ENCODE results near the gene MYMX.

Gene MYMX

DNA sequence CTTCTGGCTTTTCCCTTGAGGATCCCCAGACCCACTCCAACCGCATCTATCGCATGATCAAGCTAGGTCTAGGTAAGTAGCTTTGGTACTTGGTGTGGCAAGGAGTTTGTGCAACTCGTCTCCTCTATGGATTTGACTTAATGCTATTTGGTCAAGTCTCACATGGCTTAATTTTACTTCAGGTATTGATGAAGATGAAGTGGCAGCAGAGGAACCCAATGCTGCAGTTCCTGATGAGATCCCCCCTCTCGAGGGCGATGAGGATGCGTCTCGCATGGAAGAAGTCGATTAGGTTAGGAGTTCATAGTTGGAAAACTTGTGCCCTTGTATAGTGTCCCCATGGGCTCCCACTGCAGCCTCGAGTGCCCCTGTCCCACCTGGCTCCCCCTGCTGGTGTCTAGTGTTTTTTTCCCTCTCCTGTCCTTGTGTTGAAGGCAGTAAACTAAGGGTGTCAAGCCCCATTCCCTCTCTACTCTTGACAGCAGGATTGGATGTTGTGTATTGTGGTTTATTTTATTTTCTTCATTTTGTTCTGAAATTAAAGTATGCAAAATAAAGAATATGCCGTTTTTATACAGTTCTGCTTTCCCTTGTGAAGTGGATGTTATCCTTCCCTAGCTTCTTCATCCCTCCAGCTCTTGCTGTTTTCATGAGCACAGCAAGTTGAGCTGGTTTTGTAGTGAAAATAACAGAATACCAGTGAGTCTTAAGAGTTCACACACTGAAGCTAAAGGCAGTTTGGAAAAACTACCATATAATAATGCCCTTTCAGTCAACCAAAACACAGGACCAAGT lies 36.8 kb downstream of the MYMX start:
- peak; percentile 60 for DNase-seq

- DNase-seq = no peak
Observed at GRCh38 chr6:44254191-44255104, 37.7 kb downstream of the MYMX start.

DNA sequence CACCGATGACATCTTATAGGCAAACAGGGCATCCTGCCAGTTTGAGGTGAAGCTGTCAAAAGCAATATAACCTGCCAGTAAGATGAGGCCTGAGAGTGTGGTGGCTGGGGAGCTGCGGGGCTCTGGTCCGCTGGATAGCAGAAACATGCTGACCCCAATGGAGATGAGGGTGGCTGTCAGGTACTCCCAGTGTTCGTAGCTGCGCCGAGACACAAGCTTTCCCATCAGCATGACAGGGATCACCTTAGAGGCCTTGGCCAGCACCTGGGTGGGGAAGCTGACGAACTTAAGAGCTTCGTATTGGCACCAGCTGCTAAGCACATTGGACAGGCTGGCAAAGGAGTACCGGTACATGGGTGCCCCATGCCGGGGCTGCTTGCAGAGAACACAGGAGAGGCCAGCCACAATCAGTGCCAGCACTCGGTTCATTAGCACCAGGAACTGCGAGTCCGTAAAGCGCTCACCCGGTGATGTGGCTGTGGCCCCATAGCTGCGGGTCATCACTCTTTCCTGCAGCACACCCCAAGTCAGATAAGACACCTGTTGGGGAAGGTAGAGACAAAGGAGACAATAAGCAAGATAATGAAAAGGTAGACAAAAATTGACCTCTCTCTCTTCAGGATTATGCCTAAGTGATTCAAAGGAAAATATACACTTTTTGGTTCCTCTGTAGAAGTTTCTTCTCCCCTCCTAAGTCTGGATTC lies 38.5 kb downstream of the MYMX start:
- no peak for DNase-seq

GRCh38 chr6:44255871-44256774 lies 39.4 kb downstream of the MYMX start:
- DNase-seq = no peak

DNA sequence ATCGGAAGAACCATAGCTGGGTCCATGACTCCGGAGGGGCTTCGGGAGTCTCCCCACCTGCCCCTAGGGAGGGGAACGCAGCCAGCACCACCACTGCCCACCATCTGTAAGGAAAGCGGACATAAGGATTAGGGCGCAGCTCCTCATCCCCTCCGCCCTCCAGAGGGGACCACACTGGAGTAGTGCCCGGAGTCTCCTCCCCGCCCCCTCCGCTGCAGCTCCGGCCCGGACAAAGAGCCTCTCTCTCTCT lies 40.0 kb downstream of the MYMX start:
- no peak for DNase-seq

DNA sequence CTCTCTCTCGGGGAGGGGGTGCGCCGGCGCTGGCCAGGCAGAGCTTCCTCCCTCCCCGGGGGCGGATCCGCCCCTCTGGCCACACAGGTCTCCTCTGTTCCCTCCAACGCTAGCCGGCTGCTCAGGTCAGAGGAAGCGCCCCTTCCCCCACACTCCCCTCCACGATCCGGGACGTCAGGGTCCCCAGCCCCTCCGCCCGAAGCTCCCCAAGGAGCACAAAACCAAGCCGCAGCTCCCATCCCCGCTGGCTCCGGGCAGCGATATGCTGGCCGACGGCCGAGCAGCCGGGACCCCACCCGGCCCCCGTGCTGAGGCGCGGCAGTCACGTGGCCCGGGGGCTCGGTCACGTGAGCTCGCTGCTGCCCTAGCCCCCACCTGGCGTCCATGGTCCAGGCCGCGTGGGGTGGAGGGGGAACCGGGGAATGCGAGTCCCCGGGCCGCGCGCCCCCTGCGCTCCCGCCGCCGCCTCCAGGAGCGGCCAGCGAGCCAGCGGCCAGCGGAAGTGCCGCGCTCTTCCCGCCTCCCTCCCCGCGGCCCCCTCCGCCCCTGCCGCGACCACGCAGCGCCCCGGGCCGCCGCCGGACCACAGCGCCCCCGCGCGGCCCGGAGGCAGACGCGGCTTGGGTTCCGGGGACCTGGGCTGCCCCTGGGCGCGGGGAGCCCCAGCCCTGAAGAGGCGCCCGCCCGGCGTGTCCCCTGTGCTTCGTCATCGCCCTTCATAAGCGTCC lies 40.5 kb downstream of the MYMX start, which contains the start of gene SLC35B2:
Gene SLC35B2, minus strand, starts transcription at position 504 of the 728 bp plus-strand sequence. Its CDS starts 118 bp downstream, at position 386.
- peak; percentile 57 for DNase-seq

DNA sequence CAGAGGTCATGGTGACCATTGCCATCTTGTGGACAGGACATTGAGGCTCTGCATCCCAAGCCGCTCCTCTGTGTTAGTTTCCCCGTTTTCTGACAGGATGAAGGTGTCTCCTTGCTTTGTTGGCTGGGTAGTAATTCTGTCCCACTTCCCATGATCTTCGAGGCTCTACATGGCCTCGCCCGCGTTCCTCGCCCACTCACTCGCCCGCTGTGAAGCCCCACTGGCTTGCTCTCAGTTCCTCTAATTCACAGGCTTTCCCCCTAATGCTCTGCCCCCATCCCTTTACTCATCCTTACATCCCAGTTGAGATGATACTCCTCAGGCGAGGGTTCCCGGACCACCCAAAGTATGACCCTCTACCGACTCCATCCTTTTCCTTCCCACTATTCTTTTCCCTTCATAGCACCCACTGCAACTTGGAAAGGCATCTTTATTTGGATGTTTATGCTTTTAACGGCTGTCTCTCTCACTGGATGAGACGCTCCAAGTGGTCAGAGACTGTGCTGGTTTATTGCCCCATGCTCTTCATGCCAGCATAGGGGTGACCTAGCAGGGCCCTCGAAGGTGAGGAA lies 41.1 kb downstream of the MYMX start:
- no peak for DNase-seq

DNA sequence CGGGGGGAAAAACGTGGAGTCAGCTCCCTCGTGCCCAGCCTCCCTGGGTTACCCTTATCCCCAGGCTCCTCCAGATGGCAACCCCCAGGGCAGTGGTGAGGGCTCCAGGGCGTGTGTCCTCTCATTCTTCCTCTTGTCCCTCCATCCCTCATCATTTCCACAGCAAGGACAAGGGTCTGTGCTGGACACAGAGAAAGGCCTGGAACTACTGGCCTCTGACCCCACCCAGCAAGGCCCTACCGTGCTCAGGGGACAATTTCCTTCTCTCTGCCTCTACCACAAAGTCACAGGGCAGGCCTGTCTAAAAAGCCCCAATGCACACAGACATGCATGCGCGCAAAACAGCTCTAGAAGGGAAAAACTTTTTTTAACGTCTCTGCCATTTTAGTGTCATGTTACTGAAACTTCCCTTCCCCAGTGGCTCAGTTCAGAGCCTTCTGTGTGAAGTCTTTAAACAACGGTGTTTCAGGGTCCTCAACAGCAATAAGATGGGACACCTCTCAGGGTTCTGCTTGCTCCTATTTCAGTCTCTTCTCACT lies 41.7 kb downstream of the MYMX start:
- no peak for DNase-seq

DNA sequence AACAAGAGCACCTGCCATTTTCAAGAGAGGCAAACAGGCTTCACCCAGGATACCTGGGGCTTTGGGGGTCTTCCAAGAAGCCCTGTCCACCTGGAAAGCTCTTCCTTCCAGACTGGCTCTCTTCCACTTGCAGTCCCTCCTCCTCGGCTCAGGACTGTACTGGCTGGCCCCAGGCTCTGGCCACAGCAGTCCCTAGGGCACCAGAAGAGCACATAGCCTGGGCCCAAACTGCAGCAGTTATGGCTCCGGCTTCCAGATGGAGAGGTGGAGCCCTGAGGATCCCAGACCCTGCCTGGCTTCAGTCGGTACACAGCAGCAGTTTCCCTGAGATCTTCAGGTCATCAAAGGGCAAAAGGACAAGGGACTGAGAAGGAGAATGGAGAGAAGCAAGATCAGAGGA lies 42.2 kb downstream of the MYMX start:
- DNase-seq = no peak

GRCh38 chr6:44260011-44260410 lies 43.3 kb downstream of the MYMX start:
- DNase-seq = no peak

GRCh38 chr6:44260451-44261297 lies 43.9 kb downstream of the MYMX start:
- no peak for DNase-seq

GRCh38 chr6:44261581-44261980 lies 44.9 kb downstream of the MYMX start:
- DNase-seq = no peak

DNA sequence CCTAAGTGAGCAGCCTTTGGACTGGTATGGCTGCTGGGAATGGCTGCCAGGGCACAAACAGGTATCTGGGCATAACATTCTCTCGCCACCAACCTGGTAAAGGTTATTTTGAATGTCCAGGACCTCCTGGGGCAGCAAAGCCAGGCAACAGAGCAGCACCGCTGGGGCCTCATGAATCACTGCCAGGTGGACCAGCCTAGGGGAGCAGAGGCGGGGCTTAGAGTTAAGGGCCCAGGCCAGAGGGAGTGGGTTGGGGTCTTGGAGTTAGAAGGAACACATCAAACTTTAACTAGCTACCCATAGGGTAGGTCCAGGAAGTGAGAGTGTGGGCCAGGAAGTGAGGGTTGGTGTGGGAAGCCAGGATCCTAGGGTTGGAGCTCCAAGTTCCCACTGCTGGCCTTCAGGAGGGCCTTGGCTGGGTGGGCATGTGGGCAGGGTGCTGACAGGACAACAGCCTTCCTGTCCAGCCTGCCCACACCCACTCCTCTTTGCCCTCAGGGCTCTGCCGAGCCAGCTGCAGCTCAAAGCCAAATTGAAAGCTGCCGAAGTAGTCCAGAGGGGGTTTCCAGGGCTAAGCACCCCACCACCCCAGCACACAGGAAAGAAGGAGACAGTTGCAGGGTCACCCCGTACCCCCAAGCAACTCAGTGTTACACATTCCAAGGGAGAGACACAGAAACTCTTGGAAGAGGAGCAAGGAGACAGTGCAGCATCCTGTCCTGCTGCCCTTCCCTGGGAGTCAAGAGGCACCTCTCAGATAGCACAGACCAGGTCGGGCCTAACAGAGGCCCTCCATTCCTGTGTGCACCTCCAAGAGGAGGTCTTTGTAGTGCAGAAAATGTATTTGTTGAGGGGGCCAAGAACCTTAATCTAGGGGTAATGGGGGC lies 46.0 kb downstream of the MYMX start:
- no peak for DNase-seq

- DNase-seq = peak; percentile 56
Observed at GRCh38 chr6:44263354-44264100, 46.8 kb downstream of the MYMX start.

DNA sequence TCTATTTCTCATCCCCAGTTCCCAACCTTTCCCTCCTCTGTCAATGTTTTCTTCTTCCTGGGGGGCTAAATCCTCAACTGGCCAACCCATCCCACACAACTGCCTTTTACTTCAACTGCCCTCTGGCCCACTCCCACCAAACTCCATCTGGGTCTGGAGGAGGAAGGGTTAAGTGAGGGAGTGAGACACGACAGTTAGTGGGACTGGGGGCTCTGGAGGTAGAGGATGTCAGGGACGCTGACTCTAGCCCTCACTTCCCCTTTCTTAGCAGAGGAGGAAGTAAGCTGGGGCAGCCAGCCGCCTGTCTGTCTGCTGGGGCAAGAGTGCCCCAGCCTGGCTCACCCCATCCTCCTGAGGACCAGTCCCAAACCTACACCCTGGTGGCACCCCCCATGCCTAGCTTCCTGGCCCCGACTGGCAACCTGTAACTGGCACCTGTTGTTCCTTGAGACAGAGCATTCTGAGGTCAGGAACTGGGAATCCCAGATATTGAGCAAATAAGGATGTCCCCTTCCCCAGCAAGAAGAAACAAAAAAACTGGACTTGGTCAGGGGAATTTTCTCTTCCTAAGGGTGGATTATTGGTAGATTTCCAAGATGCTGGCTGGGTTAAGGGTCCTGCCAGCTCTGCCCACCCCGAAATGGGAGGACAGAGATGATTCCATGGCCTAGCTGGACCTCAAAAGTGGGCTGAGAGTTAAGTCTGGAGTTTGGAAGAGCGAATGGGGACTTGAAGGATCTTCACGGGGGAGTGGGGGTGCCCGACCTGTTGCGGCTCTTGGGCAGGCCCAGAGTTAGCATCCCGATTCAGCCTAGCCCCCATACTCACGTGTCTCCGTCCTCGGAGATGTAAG lies 47.7 kb downstream of the MYMX start:
- DNase-seq = peak; percentile 37

- DNase-seq = peak; percentile 94
Observed at GRCh38 chr6:44265007-44265721, 48.4 kb downstream of the MYMX start, which contains the start of gene NFKBIE. TSS of gene NFKBIE (minus strand) at chr6:44265551. CDS start at chr6:44265346, 205 bp downstream.
